MCF 10A (cell line): ENCODE results near the gene ADARB2. TPM values are rescaled to one million over a fixed set of nuclear protein-coding genes. Genes with fewer than 3 reads are reported as not detected.

ENCODE experiments used
- BruUV-seq: library from RNA; stranded (reverse); fragments of 400-500 nt; replicated peaks from 2 replicates; lab custom pipeline; 2021; lab: Mats Ljungman, UMichigan
- CTCF ChIA-PET: fragments of 300-600 bp; sonication (Branson Sonifier 250); formaldehyde crosslinking; extraction: SDS; loops from one replicate; lab custom pipeline; 2021; ENCODE audit warnings: antibody characterized with exemption, inconsistent platforms; lab: Yijun Ruan, JAX
- POLR2A ChIA-PET: fragments of 300-600, 350-650 bp; sonication (Branson Sonifier 250); formaldehyde crosslinking; extraction: SDS; loops from one replicate; lab custom pipeline; 2020; ENCODE audit warnings: antibody characterized with exemption, inconsistent platforms; lab: Yijun Ruan, JAX
- DNase-seq: peaks from one replicate; pipeline ENCODE4 v3.0.0-alpha.2; 2018; ENCODE audit not compliant: unreplicated experiment
- H3K27ac Mint-ChIP-seq: one replicate; pipeline ENCODE4 v1.8.0; 2022; ENCODE audit warnings: mild to moderate bottlenecking, low read depth, mixed read lengths; ENCODE audit not compliant: unreplicated experiment
- H3K27me3 Mint-ChIP-seq: one replicate; pipeline ENCODE4 v1.8.0; 2022; ENCODE audit warnings: mixed read lengths; ENCODE audit not compliant: insufficient read depth, unreplicated experiment
- H3K36me3 Mint-ChIP-seq: one replicate; pipeline ENCODE4 v1.8.0; 2022; ENCODE audit warnings: mild to moderate bottlenecking, moderate library complexity, mixed read lengths; ENCODE audit not compliant: insufficient read depth, unreplicated experiment
- H3K4me1 Mint-ChIP-seq: one replicate; pipeline ENCODE4 v1.8.0; 2022; ENCODE audit warnings: mixed read lengths; ENCODE audit not compliant: insufficient read depth, unreplicated experiment
- H3K4me3 Mint-ChIP-seq: one replicate; pipeline ENCODE4 v1.8.0; 2022; ENCODE audit warnings: mild to moderate bottlenecking, moderate library complexity, mixed read lengths; ENCODE audit not compliant: unreplicated experiment
- H3K9me3 Mint-ChIP-seq: one replicate; pipeline ENCODE4 v1.8.0; 2022; ENCODE audit warnings: mixed read lengths; ENCODE audit not compliant: unreplicated experiment
- intact Hi-C: fragments of 100-400 bp; cut with micrococcal nuclease; formaldehyde crosslinking; loops from 2 replicates; pipeline ENCODE4 v1.14.1; 2022
- total RNA-seq: library from RNA; stranded (reverse); gene quantifications from 2 replicates; pipeline ENCODE4 v1.2.3, GENCODE V29; 2022
- TF ChIP-seq, protein P1 (sequence below): fragments of 200-600 bp; IDR thresholded peaks from one replicate; pipeline ENCODE4 v1.8.0; 2022; ENCODE audit warnings: antibody characterized with exemption, mild to moderate bottlenecking; ENCODE audit not compliant: unreplicated experiment

ADARB2 gene
- total RNA-seq, 1 experiment from 2014 or later, result 0.96 TPM

- BruUV-seq, result no TSS peak
- H3K27me3 Mint-ChIP-seq, result no peaks in the 10 kb centered on the region
- no peak overlapping the region for H3K27ac Mint-ChIP-seq
- H3K36me3 Mint-ChIP-seq, result no peaks in the 10 kb centered on the region
- no peak for DNase-seq
- TF ChIP-seq, protein P1, sequence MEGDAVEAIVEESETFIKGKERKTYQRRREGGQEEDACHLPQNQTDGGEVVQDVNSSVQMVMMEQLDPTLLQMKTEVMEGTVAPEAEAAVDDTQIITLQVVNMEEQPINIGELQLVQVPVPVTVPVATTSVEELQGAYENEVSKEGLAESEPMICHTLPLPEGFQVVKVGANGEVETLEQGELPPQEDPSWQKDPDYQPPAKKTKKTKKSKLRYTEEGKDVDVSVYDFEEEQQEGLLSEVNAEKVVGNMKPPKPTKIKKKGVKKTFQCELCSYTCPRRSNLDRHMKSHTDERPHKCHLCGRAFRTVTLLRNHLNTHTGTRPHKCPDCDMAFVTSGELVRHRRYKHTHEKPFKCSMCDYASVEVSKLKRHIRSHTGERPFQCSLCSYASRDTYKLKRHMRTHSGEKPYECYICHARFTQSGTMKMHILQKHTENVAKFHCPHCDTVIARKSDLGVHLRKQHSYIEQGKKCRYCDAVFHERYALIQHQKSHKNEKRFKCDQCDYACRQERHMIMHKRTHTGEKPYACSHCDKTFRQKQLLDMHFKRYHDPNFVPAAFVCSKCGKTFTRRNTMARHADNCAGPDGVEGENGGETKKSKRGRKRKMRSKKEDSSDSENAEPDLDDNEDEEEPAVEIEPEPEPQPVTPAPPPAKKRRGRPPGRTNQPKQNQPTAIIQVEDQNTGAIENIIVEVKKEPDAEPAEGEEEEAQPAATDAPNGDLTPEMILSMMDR, result no peak
- H3K4me3 Mint-ChIP-seq, result no peak overlapping the region
- POLR2A ChIA-PET, result no interaction called here
- CTCF ChIA-PET, result no interaction called here
- no peaks in the 10 kb centered on the region for H3K9me3 Mint-ChIP-seq
- intact Hi-C loops, result no loop called here
- no peaks in the 10 kb centered on the region for H3K4me1 Mint-ChIP-seq
These were observed 160.0 kb downstream of the ADARB2 start for GRCh38 chr10:1577373-1577770.

- no peaks in the 10 kb centered on the region for H3K4me1 Mint-ChIP-seq
- TF ChIP-seq, protein P1, result no peak
- DNase-seq, result no peak
- peaks cover 3% of the 10 kb centered on the region for H3K27me3 Mint-ChIP-seq
- intact Hi-C loops, result no loop called here
- no peak overlapping the region for H3K4me3 Mint-ChIP-seq
- no peaks in the 10 kb centered on the region for H3K36me3 Mint-ChIP-seq
- POLR2A ChIA-PET, result no interaction called here
- BruUV-seq, result no TSS peak
- CTCF ChIA-PET, result no interaction called here
- H3K9me3 Mint-ChIP-seq, result peaks cover 5% of the 10 kb centered on the region
- no peak overlapping the region for H3K27ac Mint-ChIP-seq
These were observed 160.6 kb downstream of the ADARB2 start for GRCh38 chr10:1576467-1577372.

- Mint-ChIP-seq H3K9me3 (peaks cover 7% of the 10 kb centered on the region), H3K4me1 (no peaks in the 10 kb centered on the region), H3K27ac (no peak overlapping the region), H3K36me3 (no peaks in the 10 kb centered on the region), H3K4me3 (no peak overlapping the region), H3K27me3 (peaks cover 10% of the 10 kb centered on the region)
- ChIA-PET CTCF (no interaction called here), POLR2A (no interaction called here)
- intact Hi-C loops, result no loop called here
- no TSS peak for BruUV-seq
- DNase-seq, result no peak
- TF ChIP-seq, protein P1, result no peak
These were observed 161.7 kb downstream of the ADARB2 start for GRCh38 chr10:1575481-1576244.

DNA sequence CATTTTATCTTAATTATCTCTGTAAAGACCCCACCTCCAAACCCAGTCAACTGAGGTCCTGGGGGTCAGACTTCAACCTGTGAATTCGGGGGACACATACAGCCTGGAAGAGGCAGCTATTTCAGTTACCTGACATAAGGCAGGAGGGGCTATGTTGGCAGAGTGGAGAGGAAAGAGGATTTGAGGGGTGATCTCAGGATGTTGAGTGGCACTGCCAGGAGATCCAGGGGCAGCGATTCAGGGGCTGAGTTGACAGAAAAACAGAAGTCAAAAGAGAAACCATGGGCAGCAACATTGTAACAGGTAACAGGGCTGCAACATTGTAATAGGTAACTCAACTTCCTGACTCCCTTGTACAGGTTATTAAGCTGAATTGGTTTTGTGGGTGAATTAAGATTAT, 162.6 kb downstream of the ADARB2 start:
- ChIA-PET POLR2A (no interaction called here), CTCF (no interaction called here)
- H3K4me1 Mint-ChIP-seq, result no peaks in the 10 kb centered on the region
- no TSS peak for BruUV-seq
- intact Hi-C loops, result no loop called here
- H3K27ac Mint-ChIP-seq, result no peak overlapping the region
- peaks cover 10% of the 10 kb centered on the region for H3K27me3 Mint-ChIP-seq
- no peak overlapping the region for H3K4me3 Mint-ChIP-seq
- TF ChIP-seq, protein P1, result no peak
- H3K9me3 Mint-ChIP-seq, result peaks cover 7% of the 10 kb centered on the region
- DNase-seq, result no peak
- no peaks in the 10 kb centered on the region for H3K36me3 Mint-ChIP-seq
